HepG2 (cell line): Measurements from ENCODE around the gene GARIN5A. TPM values are rescaled to one million over a fixed set of nuclear protein-coding genes. Genes with fewer than 3 reads are reported as not detected.
A peak's percentile ranks its signal among the peaks of the same experiment; 100 is the strongest.

Source experiments
- ATAC-seq: fragments of 200-7000 bp; cut with Tn5 transposase; 3 replicates; pipeline ENCODE4 v1.9.1; 2020; ENCODE audit warnings: mild to moderate bottlenecking, moderate library complexity
- BruUV-seq: library from RNA; stranded (reverse); fragments of 400-500 nt; replicated peaks from 2 replicates; lab custom pipeline; 2021; lab: Mats Ljungman, UMichigan
- CTCF ChIA-PET: fragments of 300-600 bp; formaldehyde crosslinking; extraction: SDS; loops from one replicate; lab custom pipeline; 2021; ENCODE audit warnings: low total read pairs, inconsistent platforms, low intra/inter-chr PET ratio; lab: Yijun Ruan, JAX
- POLR2A ChIA-PET: fragments of 350-600 bp; sonication (Branson Sonifier 250); formaldehyde crosslinking; loops from one replicate; lab custom pipeline; 2020; ENCODE audit warnings: antibody characterized with exemption, inconsistent platforms; lab: Yijun Ruan, JAX
- DNase-seq: peaks from one replicate; pipeline ENCODE4 v3.0.0-alpha.2; 2015; ENCODE audit warnings: low spot score
- FAIRE-seq: peaks from 3 replicates; lab custom pipeline; 2011; peaks lifted over from hg19 to GRCh38; lab: Jason Lieb, UNC
- H2AFZ ChIP-seq: one replicate; pipeline ENCODE4 v1.6.1; 2011; ENCODE audit warnings: low read length, inconsistent platforms
- H3K27ac ChIP-seq: fragments of 300-600 bp; 3 replicates; pipeline ENCODE4 v1.8.0; 2011; ENCODE audit warnings: mixed run types, mild to moderate bottlenecking, mixed read lengths, low read length, inconsistent platforms; ENCODE audit not compliant: insufficient read depth; ENCODE audit errors: extremely low read length
- H3K27me3 ChIP-seq, 2 experiments: fragments of 200-600 bp in 1 of 2; 2 replicates in 1 of 2; 3 replicates in 1 of 2; pipeline versions ENCODE4 v1.6.0 to v1.8.0; 2011; ENCODE audit warnings: low read length in 2 of 2, mild to moderate bottlenecking in 2 of 2, moderate library complexity in 2 of 2, inconsistent platforms in 1 of 2; ENCODE audit not compliant: insufficient read depth in 2 of 2, control insufficient read depth in 1 of 2
- H3K36me3 ChIP-seq, 2 experiments: fragments of 200-600 bp in 1 of 2; replicated peaks in 1 of 2; 2 replicates in 1 of 2; 3 replicates in 1 of 2; pipeline versions ENCODE4 v1.5.1 to v1.8.0; 2011; ENCODE audit warnings: low read length in 2 of 2, inconsistent platforms in 1 of 2; ENCODE audit not compliant: insufficient read depth in 2 of 2, control insufficient read depth in 1 of 2
- H3K4me1 ChIP-seq: 2 replicates; pipeline ENCODE4 v1.5.1; 2012; ENCODE audit warnings: low read length, inconsistent platforms; ENCODE audit not compliant: insufficient read depth
- H3K4me2 ChIP-seq: 2 replicates; pipeline ENCODE4 v1.6.0; 2011; ENCODE audit warnings: low read depth, low read length, inconsistent platforms
- H3K4me3 ChIP-seq, 3 experiments: fragments of 200-600 bp in 1 of 3; sonication (generic), shearing (Covaris generic) in 1 of 3; replicated peaks in 1 of 3; 2 replicates each; pipeline ENCODE4 v1.5.1; 2011 to 2016; ENCODE audit warnings: low read length in 3 of 3, inconsistent platforms in 2 of 3, low read depth in 2 of 3, mild to moderate bottlenecking in 2 of 3, control low read depth in 1 of 3, mixed read lengths in 1 of 3; ENCODE audit not compliant: insufficient read depth in 1 of 3
- H3K79me2 ChIP-seq: one replicate; pipeline ENCODE4 v1.6.1; 2011; ENCODE audit warnings: low read length, inconsistent platforms; ENCODE audit not compliant: insufficient read depth
- H3K9ac ChIP-seq: 2 replicates; pipeline ENCODE4 v1.6.0; 2011; ENCODE audit warnings: mild to moderate bottlenecking, low read depth, low read length, inconsistent platforms; ENCODE audit not compliant: insufficient read depth
- H3K9me3 ChIP-seq: 2 replicates; pipeline ENCODE4 v1.5.1; 2012; ENCODE audit warnings: mild to moderate bottlenecking, low read length
- H4K20me1 ChIP-seq: 2 replicates; pipeline ENCODE4 v1.6.0; 2011; ENCODE audit warnings: inconsistent platforms, mild to moderate bottlenecking, low read length, moderate library complexity; ENCODE audit not compliant: insufficient read depth
- ATAD3A ChIP-seq: sonication (generic); formaldehyde crosslinking; IDR thresholded peaks from 2 replicates; pipeline ENCODE4 v1.4.0; 2020; ENCODE audit warnings: missing genetic modification reagents
- BCL6 ChIP-seq: IDR thresholded peaks from 2 replicates; pipeline ENCODE4 v1.6.1; 2016; ENCODE audit warnings: missing genetic modification reagents, missing compliant biosample characterization
- CREM ChIP-seq, 2 experiments: sonication (generic) in 1 of 2; formaldehyde crosslinking in 1 of 2; IDR thresholded peaks; 2 replicates each; pipeline versions ENCODE4 v1.4.0 to v1.6.1; 2016 to 2020; ENCODE audit warnings: antibody characterized with exemption in 1 of 2, mild to moderate bottlenecking in 1 of 2, missing genetic modification reagents in 1 of 2
- DNMT3B ChIP-seq: conservative IDR thresholded peaks from 2 replicates; pipeline ENCODE4 v1.6.1; 2016; ENCODE audit warnings: missing biosample characterization, control low read depth
- NFIC ChIP-seq: IDR thresholded peaks from 2 replicates; pipeline ENCODE4 v1.6.1; 2012; ENCODE audit warnings: mild to moderate bottlenecking, low read length, inconsistent platforms
- PITX1 ChIP-seq: sonication (generic); formaldehyde crosslinking; IDR thresholded peaks from 2 replicates; pipeline ENCODE4 v1.5.1; 2020; ENCODE audit warnings: mild to moderate bottlenecking, missing genetic modification reagents
- SP2 ChIP-seq: sonication (generic); formaldehyde crosslinking; IDR thresholded peaks from 2 replicates; pipeline ENCODE4 v1.5.1; 2020; ENCODE audit warnings: mild to moderate bottlenecking, missing genetic modification reagents
- ZNF101 ChIP-seq: sonication (generic); formaldehyde crosslinking; IDR thresholded peaks from 2 replicates; pipeline ENCODE4 v1.4.0; 2020; ENCODE audit warnings: mild to moderate bottlenecking, low read depth, missing genetic modification reagents, borderline replicate concordance
- ZNF567 ChIP-seq: sonication (generic); formaldehyde crosslinking; IDR thresholded peaks from 2 replicates; pipeline ENCODE4 v1.8.1; 2023; ENCODE audit warnings: mild to moderate bottlenecking, missing genetic modification reagents, borderline replicate concordance
- ZNF660 ChIP-seq: sonication (generic); formaldehyde crosslinking; IDR thresholded peaks from 2 replicates; pipeline ENCODE4 v1.5.1; 2020; ENCODE audit warnings: mild to moderate bottlenecking, low read depth, missing genetic modification reagents, borderline replicate concordance
- ZNF761 ChIP-seq: sonication (generic); formaldehyde crosslinking; conservative IDR thresholded peaks from 2 replicates; pipeline ENCODE4 v1.4.0; 2020; ENCODE audit warnings: mild to moderate bottlenecking, missing genetic modification reagents
- ZSCAN21 ChIP-seq: sonication (generic); formaldehyde crosslinking; IDR thresholded peaks from 2 replicates; pipeline ENCODE4 v1.8.0; 2022; ENCODE audit warnings: mild to moderate bottlenecking, missing genetic modification reagents, moderate library complexity, borderline replicate concordance
- WGBS: methylation state at CpG from one replicate; pipeline ENCODE4 v1.1.6; 2017; ENCODE audit warnings: low lambda C conversion rate; 5-methylcytosine and 5-hydroxymethylcytosine counted together
- in situ Hi-C: cut with HindIII; loops from 2 replicates; pipeline ENCODE4 v1.10.0; 2017; ENCODE audit warnings: low pct_unique_long_range_greater_than_20kb; ENCODE audit not compliant: extremely low pct_ligation_motif_present
- intact Hi-C: fragments of 100-400 bp; cut with micrococcal nuclease; formaldehyde crosslinking; loops from one replicate; pipeline ENCODE4 v1.10.0; 2022; ENCODE audit not compliant: unreplicated experiment
- polyA plus RNA-seq, 8 experiments: library from polyadenylated mRNA; depleted of rRNA in 3 of 8; stranded (reverse) in 7 of 8; unstranded in 1 of 8; fragments of >200 nt; fragmentation: Illumina TruSeq in 4 of 8; extraction: Trizol in 4 of 8; gene quantifications; 2 replicates each; pipeline versions ENCODE4 v1.2.1 to v1.2.3, GENCODE V29; 2011 to 2016; ENCODE audit warnings: low read depth in 4 of 8, missing spikeins in 1 of 8, mixed read lengths in 1 of 8; ENCODE audit not compliant: insufficient read depth in 1 of 8
- total RNA-seq, 5 experiments: library from RNA; depleted of rRNA; stranded (reverse); fragments of >200 nt; fragmentation: Illumina TruSeq; extraction: Trizol; gene quantifications; 2 replicates each; pipeline ENCODE4 v1.2.3, GENCODE V29; 2016; ENCODE audit warnings: low read depth in 1 of 5
- TF ChIP-seq, protein P1 (sequence below): sonication (generic); formaldehyde crosslinking; IDR thresholded peaks from 2 replicates; pipeline ENCODE4 v1.4.0; 2020; ENCODE audit warnings: missing genetic modification reagents
- TF ChIP-seq, protein P2 (sequence below): sonication (generic); formaldehyde crosslinking; conservative IDR thresholded peaks from 2 replicates; pipeline ENCODE4 v1.4.0; 2020; ENCODE audit warnings: missing genetic modification reagents
- TF ChIP-seq, protein P3 (sequence below): sonication (generic); formaldehyde crosslinking; IDR thresholded peaks from 2 replicates; pipeline ENCODE4 v1.8.1; 2022; ENCODE audit warnings: mild to moderate bottlenecking, missing genetic modification reagents

GARIN5A gene
- total and polyA plus RNA-seq, 2 of the 13 experiments (the other 11 are each of a cell fraction or from before 2014, with no cell fraction given), result not detected

DNA sequence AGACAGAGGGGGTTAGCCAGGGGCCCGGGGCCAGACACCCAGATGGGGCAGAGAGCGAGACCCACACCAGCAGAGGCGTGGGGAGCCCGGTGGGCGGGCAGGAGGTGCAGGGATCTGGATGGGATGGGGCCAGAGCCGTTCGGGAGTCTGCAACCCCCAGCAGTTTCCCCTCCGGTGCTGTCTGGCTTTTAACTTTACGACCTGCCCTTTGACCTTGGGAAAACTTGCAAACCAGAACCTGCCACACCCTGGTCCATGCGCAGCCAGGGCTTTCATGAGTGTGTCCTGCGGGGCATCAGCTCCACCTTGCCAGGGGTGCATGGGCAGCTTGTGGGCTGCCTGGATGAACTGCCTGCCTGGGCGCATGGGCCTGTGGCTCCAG, 24.5 kb upstream of the GARIN5A start:
- intact Hi-C loops, result no loop called here
- Histone ChIP-seq H3K4me3 (no peak overlapping the region), H3K4me2 (no peak overlapping the region), H3K79me2 (no peaks in the 10 kb centered on the region), H3K27me3 (peaks cover 1 to 7% of the 10 kb centered on the region in 2 experiments; a peak in 3 of 5 replicates), H3K9ac (no peak overlapping the region)
- CTCF ChIA-PET, result no interaction called here
- no peak for TF ChIP-seq BCL6 (CRISPR knock-in tag)
- no peak for TF ChIP-seq ATAD3A (CRISPR knock-in tag)
- TF ChIP-seq ZNF761 (CRISPR knock-in tag), result no peak
- TF ChIP-seq PITX1, result no peak
- TF ChIP-seq SP2 (CRISPR knock-in tag), result no peak
- no peak for TF ChIP-seq ZNF101 (CRISPR knock-in tag)
- TF ChIP-seq, all 625 proteins: peak for 0
- ATAC-seq (no peak), DNase-seq (no peak), FAIRE-seq (no peak)
- in situ Hi-C loops, result no loop called here
- no peak overlapping the region for H3K27ac ChIP-seq
- no peak overlapping the region for H2AFZ ChIP-seq
- POLR2A ChIA-PET, result no interaction called here
- H3K4me1 ChIP-seq, result peaks cover 11% of the 10 kb centered on the region
- H3K36me3 ChIP-seq, result no peaks in the 10 kb centered on the region
- H4K20me1 ChIP-seq, result no peaks in the 10 kb centered on the region
- WGBS, result 3% methylated on average over 3 of the region's 12 CpGs
- BruUV-seq, result no TSS peak
- H3K9me3 ChIP-seq, result no peaks in the 10 kb centered on the region

DNA sequence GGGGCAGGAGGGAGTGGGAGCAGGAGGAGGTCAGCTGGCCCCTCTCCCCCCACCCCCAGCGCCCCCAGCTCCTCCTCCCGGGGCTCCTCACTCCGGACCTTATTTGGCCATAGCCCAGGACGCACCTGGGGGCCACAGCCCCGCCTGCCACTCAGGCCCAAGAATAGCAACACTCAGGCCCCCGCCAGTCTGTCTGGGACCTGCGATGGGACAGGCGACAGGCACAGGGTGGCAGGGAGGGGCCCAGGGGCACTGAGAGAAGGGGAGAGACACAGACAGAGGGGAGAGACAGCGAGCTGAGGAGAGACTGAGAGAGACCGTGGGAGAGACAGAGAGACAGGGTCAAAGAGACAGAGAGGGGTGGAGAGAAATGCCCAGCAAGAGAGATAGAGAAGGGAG, 24.1 kb upstream of the GARIN5A start:
- intact Hi-C loops, result no loop called here
- ATAC-seq (peak; percentile 14), FAIRE-seq (no peak), DNase-seq (no peak)
- Histone ChIP-seq H3K9ac (no peak overlapping the region), H3K4me2 (no peak overlapping the region), H3K4me3 (no peak overlapping the region), H3K27ac (no peak overlapping the region), H3K36me3 (no peaks in the 10 kb centered on the region), H3K79me2 (no peaks in the 10 kb centered on the region), H3K4me1 (peaks cover 11% of the 10 kb centered on the region), H3K27me3 (peaks cover 1 to 7% of the 10 kb centered on the region in 2 experiments; a peak in 3 of 5 replicates), H2AFZ (no peak overlapping the region), H3K9me3 (no peaks in the 10 kb centered on the region), H4K20me1 (no peaks in the 10 kb centered on the region)
- BruUV-seq, result no TSS peak
- POLR2A ChIA-PET, result no interaction called here
- no peak for TF ChIP-seq ZSCAN21 (CRISPR knock-in tag)
- TF ChIP-seq ZNF567, result no peak
- TF ChIP-seq CREM (IDR thresholded peaks at IDR 0.05), result no peak
- TF ChIP-seq CREM (CRISPR knock-in tag; IDR thresholded peaks at IDR 0.05), result no peak
- TF ChIP-seq, protein P1, sequence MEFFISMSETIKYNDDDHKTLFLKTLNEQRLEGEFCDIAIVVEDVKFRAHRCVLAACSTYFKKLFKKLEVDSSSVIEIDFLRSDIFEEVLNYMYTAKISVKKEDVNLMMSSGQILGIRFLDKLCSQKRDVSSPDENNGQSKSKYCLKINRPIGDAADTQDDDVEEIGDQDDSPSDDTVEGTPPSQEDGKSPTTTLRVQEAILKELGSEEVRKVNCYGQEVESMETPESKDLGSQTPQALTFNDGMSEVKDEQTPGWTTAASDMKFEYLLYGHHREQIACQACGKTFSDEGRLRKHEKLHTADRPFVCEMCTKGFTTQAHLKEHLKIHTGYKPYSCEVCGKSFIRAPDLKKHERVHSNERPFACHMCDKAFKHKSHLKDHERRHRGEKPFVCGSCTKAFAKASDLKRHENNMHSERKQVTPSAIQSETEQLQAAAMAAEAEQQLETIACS (CRISPR knock-in tag), result no peak
- TF ChIP-seq DNMT3B (CRISPR knock-in tag), result no peak
- no peak for TF ChIP-seq ZNF660 (CRISPR knock-in tag)
- TF ChIP-seq, protein P2, sequence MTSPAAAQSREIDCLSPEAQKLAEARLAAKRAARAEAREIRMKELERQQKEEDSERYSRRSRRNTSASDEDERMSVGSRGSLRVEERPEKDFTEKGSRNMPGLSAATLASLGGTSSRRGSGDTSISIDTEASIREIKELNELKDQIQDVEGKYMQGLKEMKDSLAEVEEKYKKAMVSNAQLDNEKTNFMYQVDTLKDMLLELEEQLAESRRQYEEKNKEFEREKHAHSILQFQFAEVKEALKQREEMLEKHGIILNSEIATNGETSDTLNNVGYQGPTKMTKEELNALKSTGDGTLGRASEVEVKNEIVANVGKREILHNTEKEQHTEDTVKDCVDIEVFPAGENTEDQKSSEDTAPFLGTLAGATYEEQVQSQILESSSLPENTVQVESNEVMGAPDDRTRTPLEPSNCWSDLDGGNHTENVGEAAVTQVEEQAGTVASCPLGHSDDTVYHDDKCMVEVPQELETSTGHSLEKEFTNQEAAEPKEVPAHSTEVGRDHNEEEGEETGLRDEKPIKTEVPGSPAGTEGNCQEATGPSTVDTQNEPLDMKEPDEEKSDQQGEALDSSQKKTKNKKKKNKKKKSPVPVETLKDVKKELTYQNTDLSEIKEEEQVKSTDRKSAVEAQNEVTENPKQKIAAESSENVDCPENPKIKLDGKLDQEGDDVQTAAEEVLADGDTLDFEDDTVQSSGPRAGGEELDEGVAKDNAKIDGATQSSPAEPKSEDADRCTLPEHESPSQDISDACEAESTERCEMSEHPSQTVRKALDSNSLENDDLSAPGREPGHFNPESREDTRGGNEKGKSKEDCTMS (CRISPR knock-in tag), result no peak
- TF ChIP-seq, protein P3, sequence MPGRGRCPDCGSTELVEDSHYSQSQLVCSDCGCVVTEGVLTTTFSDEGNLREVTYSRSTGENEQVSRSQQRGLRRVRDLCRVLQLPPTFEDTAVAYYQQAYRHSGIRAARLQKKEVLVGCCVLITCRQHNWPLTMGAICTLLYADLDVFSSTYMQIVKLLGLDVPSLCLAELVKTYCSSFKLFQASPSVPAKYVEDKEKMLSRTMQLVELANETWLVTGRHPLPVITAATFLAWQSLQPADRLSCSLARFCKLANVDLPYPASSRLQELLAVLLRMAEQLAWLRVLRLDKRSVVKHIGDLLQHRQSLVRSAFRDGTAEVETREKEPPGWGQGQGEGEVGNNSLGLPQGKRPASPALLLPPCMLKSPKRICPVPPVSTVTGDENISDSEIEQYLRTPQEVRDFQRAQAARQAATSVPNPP (CRISPR knock-in tag), result no peak
- TF ChIP-seq NFIC, result no peak
- WGBS, result 12% methylated on average over 5 of the region's 10 CpGs
- CTCF ChIA-PET, result no interaction called here
- in situ Hi-C loops, result no loop called here
